Osteocyte (in vitro differentiated cells): Measurements from ENCODE around the gene PRPF38A. TPM values are rescaled to one million over a fixed set of nuclear protein-coding genes. Genes with fewer than 3 reads are reported as not detected.

Experiments
- DNase-seq: peaks from one replicate; pipeline ENCODE4 v3.0.0; 2021; ENCODE audit warnings: mixed read lengths; ENCODE audit not compliant: unreplicated experiment; ENCODE audit errors: extremely low spot score
- H3K27ac Mint-ChIP-seq: one replicate; pipeline ENCODE4 v1.8.0; 2021; ENCODE audit warnings: mild to moderate bottlenecking, mixed read lengths; ENCODE audit not compliant: unreplicated experiment
- H3K27me3 Mint-ChIP-seq: one replicate; pipeline ENCODE4 v1.8.0; 2021; ENCODE audit warnings: mixed read lengths; ENCODE audit not compliant: unreplicated experiment
- H3K36me3 Mint-ChIP-seq: one replicate; pipeline ENCODE4 v1.8.0; 2021; ENCODE audit warnings: mixed read lengths; ENCODE audit not compliant: unreplicated experiment
- H3K4me1 Mint-ChIP-seq: one replicate; pipeline ENCODE4 v1.8.0; 2021; ENCODE audit warnings: mixed read lengths; ENCODE audit not compliant: unreplicated experiment
- H3K4me3 Mint-ChIP-seq: one replicate; pipeline ENCODE4 v1.8.0; 2021; ENCODE audit warnings: mild to moderate bottlenecking, moderate library complexity, mixed read lengths; ENCODE audit not compliant: unreplicated experiment
- H3K9me3 Mint-ChIP-seq: one replicate; pipeline ENCODE4 v1.8.0; 2021; ENCODE audit warnings: mixed read lengths; ENCODE audit not compliant: unreplicated experiment
- CTCF ChIP-seq: fragments of 200-600 bp; sonication (generic); IDR thresholded peaks from 2 replicates; pipeline ENCODE4 v1.5.0; 2021; ENCODE audit warnings: antibody characterized with exemption, mild to moderate bottlenecking, moderate library complexity
- total RNA-seq: library from RNA; stranded (reverse); gene quantifications from 2 replicates; pipeline ENCODE4 v1.2.1, GENCODE V29; 2021

The PRPF38A gene
- total RNA-seq, 1 donor from 2014 or later = 35.9 TPM

GRCh38 chr1:52423771-52424170, 19.4 kb downstream of the PRPF38A start:
- no peaks in the 10 kb centered on the region for H3K27me3 Mint-ChIP-seq
- H3K4me3 Mint-ChIP-seq = no peak overlapping the region
- no peaks in the 10 kb centered on the region for H3K9me3 Mint-ChIP-seq
- DNase-seq = no peak
- H3K4me1 Mint-ChIP-seq = peaks cover 20% of the 10 kb centered on the region
- no peak overlapping the region for H3K27ac Mint-ChIP-seq
- no peak for TF ChIP-seq CTCF
- H3K36me3 Mint-ChIP-seq = peaks cover 33% of the 10 kb centered on the region

GRCh38 chr1:52424231-52424636, 19.8 kb downstream of the PRPF38A start:
- no peak for DNase-seq
- H3K9me3 Mint-ChIP-seq = no peaks in the 10 kb centered on the region
- no peak overlapping the region for H3K27ac Mint-ChIP-seq
- H3K36me3 Mint-ChIP-seq = peaks cover 34% of the 10 kb centered on the region
- H3K4me1 Mint-ChIP-seq = peaks cover 20% of the 10 kb centered on the region
- no peaks in the 10 kb centered on the region for H3K27me3 Mint-ChIP-seq
- no peak for TF ChIP-seq CTCF
- no peak overlapping the region for H3K4me3 Mint-ChIP-seq

DNA sequence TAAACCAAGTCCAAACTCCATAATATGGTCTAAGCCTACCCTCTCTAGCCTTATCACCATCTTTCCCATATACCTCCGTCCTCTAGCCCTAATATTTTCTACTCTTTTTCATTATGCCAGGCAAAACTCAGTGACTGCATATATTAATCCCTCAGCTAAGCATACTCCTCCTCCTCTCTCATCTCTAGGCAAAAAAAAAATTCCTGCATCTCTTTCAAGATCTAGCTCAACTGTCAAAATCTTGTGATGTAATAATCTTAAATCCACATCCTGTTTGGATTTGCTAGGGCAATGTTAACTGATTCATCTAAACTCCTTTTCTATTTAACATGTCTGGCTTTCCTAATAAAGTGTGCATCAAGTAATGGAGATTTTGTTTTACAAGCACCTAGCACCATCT, 20.4 kb downstream of the PRPF38A start:
- Mint-ChIP-seq H3K4me3 (no peak overlapping the region), H3K36me3 (peaks cover 30% of the 10 kb centered on the region), H3K4me1 (peaks cover 20% of the 10 kb centered on the region), H3K27ac (no peak overlapping the region), H3K27me3 (no peaks in the 10 kb centered on the region), H3K9me3 (no peaks in the 10 kb centered on the region)
- no peak for DNase-seq
- TF ChIP-seq CTCF = no peak

GRCh38 chr1:52426371-52426770, 22.0 kb downstream of the PRPF38A start:
- H3K9me3 Mint-ChIP-seq = no peaks in the 10 kb centered on the region
- TF ChIP-seq CTCF = no peak
- peak overlapping the region; percentile 48 for H3K27ac Mint-ChIP-seq
- H3K36me3 Mint-ChIP-seq = peaks cover 35% of the 10 kb centered on the region
- H3K4me1 Mint-ChIP-seq = peaks cover 20% of the 10 kb centered on the region
- H3K27me3 Mint-ChIP-seq = no peaks in the 10 kb centered on the region
- no peak for DNase-seq
- no peak overlapping the region for H3K4me3 Mint-ChIP-seq

DNA sequence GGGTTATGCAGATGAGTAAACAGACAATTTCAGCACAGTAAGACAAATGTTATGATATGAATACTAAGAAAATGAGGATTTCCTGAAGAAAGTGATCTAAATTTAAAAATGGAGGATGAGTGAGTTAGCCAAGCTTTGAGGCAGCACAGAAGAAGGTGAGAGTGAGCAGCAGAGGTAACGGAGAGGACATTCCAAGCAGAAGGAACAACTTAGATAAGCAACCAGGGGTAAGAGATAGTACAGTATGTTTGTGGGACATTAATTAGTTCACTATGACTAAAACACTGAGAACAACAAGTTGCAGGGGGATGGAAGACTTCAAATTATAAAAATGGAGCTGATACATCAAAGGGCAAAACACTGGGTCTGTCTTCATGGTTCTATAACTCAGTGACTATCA, 22.8 kb downstream of the PRPF38A start:
- Mint-ChIP-seq H3K9me3 (no peaks in the 10 kb centered on the region), H3K27ac (peak overlapping the region; percentile 15), H3K27me3 (no peaks in the 10 kb centered on the region), H3K4me1 (peaks cover 20% of the 10 kb centered on the region), H3K4me3 (no peak overlapping the region), H3K36me3 (peaks cover 38% of the 10 kb centered on the region)
- DNase-seq = no peak
- TF ChIP-seq CTCF = no peak
